ENCODE results near the gene MYLIP. TPM values are rescaled to one million over a fixed set of nuclear protein-coding genes. Genes with fewer than 3 reads are reported as not detected.

MYLIP gene
- total and polyA plus RNA-seq, 2 donors (not counting 1 experiment from before 2014, with no cell fraction given), result 2.5 to 7.6 TPM

DNA sequence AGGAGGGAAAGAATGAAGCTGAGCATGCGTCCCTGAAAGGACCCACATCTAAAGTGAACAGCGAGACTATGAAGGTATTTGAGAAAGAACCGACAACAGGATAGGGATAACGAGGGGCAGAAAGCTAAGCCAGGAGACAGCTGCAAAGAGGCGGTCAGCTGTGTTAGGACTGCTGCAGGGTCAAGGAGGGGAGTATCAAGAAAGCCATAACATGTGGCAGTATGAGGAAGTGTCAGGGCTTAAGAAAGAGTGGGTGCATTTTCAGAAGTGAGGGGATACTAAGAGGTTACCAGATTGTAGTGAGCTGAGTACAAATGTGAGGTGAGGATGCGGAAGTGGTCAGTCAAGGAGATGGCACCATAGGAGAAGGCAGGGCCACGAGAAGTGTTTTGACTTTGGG is 21.2 kb downstream of the MYLIP start:
- no peaks in the 10 kb centered on the region for H3K79me2 ChIP-seq (ENCODE audit: control insufficient read depth, insufficient read depth, low read length)
- H2AFZ ChIP-seq (ENCODE audit: low read length), result no peak overlapping the region
- peaks cover under 1% of the 10 kb centered on the region for H3K36me3 ChIP-seq (ENCODE audit: control insufficient read depth, insufficient read depth, low read length)
- no peaks in the 10 kb centered on the region for H4K20me1 ChIP-seq (ENCODE audit: control insufficient read depth, extremely low read depth, insufficient read depth, low read length)
- H3K9ac ChIP-seq (ENCODE audit: insufficient read depth, low read length), result no peak overlapping the region
- H3K4me2 ChIP-seq (ENCODE audit: extremely low read depth, insufficient read depth, low read length), result no peak overlapping the region
- no peak overlapping the region for H3K4me3 ChIP-seq (replicated peaks in 1 of 4; ENCODE audit: control extremely low read depth in 1 of 4, insufficient read depth in 1 of 4, low read depth in 3 of 4, low read length in 4 of 4)
- H3K27me3 ChIP-seq (ENCODE audit: control insufficient read depth, insufficient read depth, low read length), result no peaks in the 10 kb centered on the region
- H3K4me1 ChIP-seq (ENCODE audit: control insufficient read depth, extremely low read depth, insufficient read depth, low read length), result peaks cover 2% of the 10 kb centered on the region
- no peaks in the 10 kb centered on the region for H3K9me3 ChIP-seq (ENCODE audit: control insufficient read depth, insufficient read depth, low read depth, low read length)
- no peak for TF ChIP-seq EZH2 (IDR thresholded peaks at IDR 0.05; ENCODE audit: low read length, missing control alignments)
- TF ChIP-seq, protein P1, sequence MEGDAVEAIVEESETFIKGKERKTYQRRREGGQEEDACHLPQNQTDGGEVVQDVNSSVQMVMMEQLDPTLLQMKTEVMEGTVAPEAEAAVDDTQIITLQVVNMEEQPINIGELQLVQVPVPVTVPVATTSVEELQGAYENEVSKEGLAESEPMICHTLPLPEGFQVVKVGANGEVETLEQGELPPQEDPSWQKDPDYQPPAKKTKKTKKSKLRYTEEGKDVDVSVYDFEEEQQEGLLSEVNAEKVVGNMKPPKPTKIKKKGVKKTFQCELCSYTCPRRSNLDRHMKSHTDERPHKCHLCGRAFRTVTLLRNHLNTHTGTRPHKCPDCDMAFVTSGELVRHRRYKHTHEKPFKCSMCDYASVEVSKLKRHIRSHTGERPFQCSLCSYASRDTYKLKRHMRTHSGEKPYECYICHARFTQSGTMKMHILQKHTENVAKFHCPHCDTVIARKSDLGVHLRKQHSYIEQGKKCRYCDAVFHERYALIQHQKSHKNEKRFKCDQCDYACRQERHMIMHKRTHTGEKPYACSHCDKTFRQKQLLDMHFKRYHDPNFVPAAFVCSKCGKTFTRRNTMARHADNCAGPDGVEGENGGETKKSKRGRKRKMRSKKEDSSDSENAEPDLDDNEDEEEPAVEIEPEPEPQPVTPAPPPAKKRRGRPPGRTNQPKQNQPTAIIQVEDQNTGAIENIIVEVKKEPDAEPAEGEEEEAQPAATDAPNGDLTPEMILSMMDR (conservative IDR thresholded peaks at IDR 0.05 in 1 of 2, IDR thresholded peaks at IDR 0.05 in 1 of 2; ENCODE audit: low read depth in 1 of 2, low read length in 2 of 2), result no peak
- DNase-seq (ENCODE audit: low read depth in 2 of 2), result no peak
- no peak overlapping the region for H3K27ac ChIP-seq (ENCODE audit: insufficient read depth, low read length)

DNA sequence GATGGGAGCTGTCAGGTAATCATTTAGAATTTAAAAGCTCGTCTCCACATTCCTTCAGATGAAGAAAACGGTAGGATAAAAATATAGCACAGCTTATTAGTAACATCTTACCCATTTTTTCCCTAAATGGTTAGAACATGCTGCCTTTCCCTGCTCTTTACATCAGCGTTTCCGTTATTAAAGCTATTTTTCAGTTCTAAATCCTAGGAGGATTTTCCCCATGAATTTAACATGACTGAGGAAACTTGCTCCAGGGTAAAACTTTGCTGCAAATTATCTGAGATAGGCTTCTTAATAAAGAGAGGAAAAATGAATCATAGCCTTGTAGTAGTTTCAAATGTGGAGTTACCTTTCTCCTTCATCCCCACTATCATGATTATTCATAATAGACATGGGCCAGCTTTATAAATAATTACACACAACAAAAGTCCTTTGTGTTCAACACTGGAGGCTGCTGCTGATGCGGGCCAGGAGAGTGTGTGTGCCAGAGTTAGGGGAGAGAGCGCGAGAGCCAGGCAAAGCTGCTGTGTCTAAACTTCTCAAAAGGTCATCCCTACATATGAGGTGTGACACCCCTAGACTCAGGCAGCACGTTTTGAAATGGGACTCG is 24.4 kb downstream of the MYLIP start:
- no peaks in the 10 kb centered on the region for H3K27me3 ChIP-seq (ENCODE audit: control insufficient read depth, insufficient read depth, low read length)
- TF ChIP-seq EZH2 (IDR thresholded peaks at IDR 0.05; ENCODE audit: low read length, missing control alignments), result no peak
- TF ChIP-seq, protein P1 (conservative IDR thresholded peaks at IDR 0.05 in 1 of 2, IDR thresholded peaks at IDR 0.05 in 1 of 2; ENCODE audit: low read depth in 1 of 2, low read length in 2 of 2), result no peak
- H3K4me1 ChIP-seq (ENCODE audit: control insufficient read depth, extremely low read depth, insufficient read depth, low read length), result peaks cover 2% of the 10 kb centered on the region
- H2AFZ ChIP-seq (ENCODE audit: low read length), result no peak overlapping the region
- no peaks in the 10 kb centered on the region for H3K9me3 ChIP-seq (ENCODE audit: control insufficient read depth, insufficient read depth, low read depth, low read length)
- no peaks in the 10 kb centered on the region for H4K20me1 ChIP-seq (ENCODE audit: control insufficient read depth, extremely low read depth, insufficient read depth, low read length)
- no peak overlapping the region for H3K27ac ChIP-seq (ENCODE audit: insufficient read depth, low read length)
- no peak overlapping the region for H3K4me2 ChIP-seq (ENCODE audit: extremely low read depth, insufficient read depth, low read length)
- H3K36me3 ChIP-seq (ENCODE audit: control insufficient read depth, insufficient read depth, low read length), result no peaks in the 10 kb centered on the region
- H3K9ac ChIP-seq (ENCODE audit: insufficient read depth, low read length), result no peak overlapping the region
- H3K79me2 ChIP-seq (ENCODE audit: control insufficient read depth, insufficient read depth, low read length), result no peaks in the 10 kb centered on the region
- no peak overlapping the region for H3K4me3 ChIP-seq (replicated peaks in 1 of 4; ENCODE audit: control extremely low read depth in 1 of 4, insufficient read depth in 1 of 4, low read depth in 3 of 4, low read length in 4 of 4)
- no peak for DNase-seq (ENCODE audit: low read depth in 2 of 2)

DNA sequence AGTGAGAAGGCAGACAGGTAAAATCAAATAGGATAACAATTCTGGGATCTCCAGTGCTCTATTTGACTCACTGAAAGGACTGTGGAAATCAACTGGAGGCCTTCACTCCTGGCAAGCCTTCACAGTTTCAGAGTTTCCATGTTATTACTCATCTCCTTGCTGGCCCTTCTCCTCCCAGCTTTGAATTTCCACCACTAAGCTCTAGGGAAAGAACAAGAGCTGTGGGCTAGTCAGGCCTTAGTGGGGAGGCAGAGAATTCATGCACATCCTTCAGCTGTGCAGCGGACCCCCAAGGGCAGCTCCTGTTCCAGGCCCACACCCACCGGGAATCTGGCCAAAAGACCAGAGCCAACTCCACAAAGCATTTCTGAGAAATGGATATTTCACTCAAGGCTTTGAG is 26.0 kb downstream of the MYLIP start:
- Histone ChIP-seq H3K9me3 (ENCODE audit: control insufficient read depth, insufficient read depth, low read depth, low read length) (no peaks in the 10 kb centered on the region), H3K79me2 (ENCODE audit: control insufficient read depth, insufficient read depth, low read length) (no peaks in the 10 kb centered on the region)
- DNase-seq (ENCODE audit: low read depth in 2 of 2), result peak; percentile 66 to 89

More for the DNA sequence above, 26.0 kb downstream of the MYLIP start:
- Histone ChIP-seq H3K27me3 (ENCODE audit: control insufficient read depth, insufficient read depth, low read length) (no peaks in the 10 kb centered on the region), H3K4me1 (ENCODE audit: control insufficient read depth, extremely low read depth, insufficient read depth, low read length) (peaks cover 2% of the 10 kb centered on the region), H3K9ac (ENCODE audit: insufficient read depth, low read length) (no peak overlapping the region), H3K27ac (ENCODE audit: insufficient read depth, low read length) (no peak overlapping the region), H2AFZ (ENCODE audit: low read length) (no peak overlapping the region), H3K4me2 (ENCODE audit: extremely low read depth, insufficient read depth, low read length) (no peak overlapping the region), H4K20me1 (ENCODE audit: control insufficient read depth, extremely low read depth, insufficient read depth, low read length) (no peaks in the 10 kb centered on the region), H3K4me3 (replicated peaks in 1 of 4; ENCODE audit: control extremely low read depth in 1 of 4, insufficient read depth in 1 of 4, low read depth in 3 of 4, low read length in 4 of 4) (no peak overlapping the region), H3K36me3 (ENCODE audit: control insufficient read depth, insufficient read depth, low read length) (no peaks in the 10 kb centered on the region)
- no peak for TF ChIP-seq EZH2 (IDR thresholded peaks at IDR 0.05; ENCODE audit: low read length, missing control alignments)
- TF ChIP-seq, protein P1 (conservative IDR thresholded peaks at IDR 0.05 in 1 of 2, IDR thresholded peaks at IDR 0.05 in 1 of 2; ENCODE audit: low read depth in 1 of 2, low read length in 2 of 2), result no peak

Measured in fibroblast of lung (primary cell).